ENCODE measurements around the gene UNC13A. TPM values are rescaled to one million over a fixed set of nuclear protein-coding genes. Genes with fewer than 3 reads are reported as not detected.

Gene UNC13A
- total RNA-seq, 1 experiment from 2014 or later: 5.8 TPM

GRCh38 chr19:17615889-17616685, 72.1 kb downstream of the UNC13A start:
- no peak for TF ChIP-seq EZH2 (IDR thresholded peaks at IDR 0.05; ENCODE audit: borderline replicate concordance, low read depth, low read length, poor library complexity, severe bottlenecking)
- TF ChIP-seq, protein P1, sequence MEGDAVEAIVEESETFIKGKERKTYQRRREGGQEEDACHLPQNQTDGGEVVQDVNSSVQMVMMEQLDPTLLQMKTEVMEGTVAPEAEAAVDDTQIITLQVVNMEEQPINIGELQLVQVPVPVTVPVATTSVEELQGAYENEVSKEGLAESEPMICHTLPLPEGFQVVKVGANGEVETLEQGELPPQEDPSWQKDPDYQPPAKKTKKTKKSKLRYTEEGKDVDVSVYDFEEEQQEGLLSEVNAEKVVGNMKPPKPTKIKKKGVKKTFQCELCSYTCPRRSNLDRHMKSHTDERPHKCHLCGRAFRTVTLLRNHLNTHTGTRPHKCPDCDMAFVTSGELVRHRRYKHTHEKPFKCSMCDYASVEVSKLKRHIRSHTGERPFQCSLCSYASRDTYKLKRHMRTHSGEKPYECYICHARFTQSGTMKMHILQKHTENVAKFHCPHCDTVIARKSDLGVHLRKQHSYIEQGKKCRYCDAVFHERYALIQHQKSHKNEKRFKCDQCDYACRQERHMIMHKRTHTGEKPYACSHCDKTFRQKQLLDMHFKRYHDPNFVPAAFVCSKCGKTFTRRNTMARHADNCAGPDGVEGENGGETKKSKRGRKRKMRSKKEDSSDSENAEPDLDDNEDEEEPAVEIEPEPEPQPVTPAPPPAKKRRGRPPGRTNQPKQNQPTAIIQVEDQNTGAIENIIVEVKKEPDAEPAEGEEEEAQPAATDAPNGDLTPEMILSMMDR (conservative IDR thresholded peaks at IDR 0.05; ENCODE audit: low read depth, low read length): no peak
- Histone ChIP-seq H3K27ac (ENCODE audit: low read depth, low read length, poor library complexity, severe bottlenecking) (no peak overlapping the region), H3K4me3 (ENCODE audit: low read depth, low read length, poor library complexity, severe bottlenecking) (no peak overlapping the region), H3K9me3 (ENCODE audit: low read depth, low read length, poor library complexity, severe bottlenecking) (no peaks in the 10 kb centered on the region), H3K4me1 (ENCODE audit: insufficient read depth, low read length, poor library complexity, severe bottlenecking) (no peaks in the 10 kb centered on the region), H3K36me3 (ENCODE audit: insufficient read depth, low read length, poor library complexity, severe bottlenecking) (no peaks in the 10 kb centered on the region), H3K27me3 (replicated peaks; ENCODE audit: insufficient read depth, low read depth, low read length, poor library complexity) (no peaks in the 10 kb centered on the region)
- no TSS peak for BruUV-seq (replicated peaks)
- CTCF ChIA-PET: no interaction called here
- intact Hi-C loops (cut with micrococcal nuclease; ENCODE audit: unreplicated experiment): no loop called here
- POLR2A ChIA-PET (ENCODE audit: low non-redundant PET): no interaction called here
- DNase-seq (ENCODE audit: low spot score): no peak

GRCh38 chr19:17614476-17614875, 73.7 kb downstream of the UNC13A start:
- ChIA-PET POLR2A (ENCODE audit: low non-redundant PET) (interaction anchor here (0.5 kb wide), 1 partner anchor 112 kb away, joined by 3 read pairs; no protein-coding TSS in a partner anchor), CTCF (no interaction called here)
- Histone ChIP-seq H3K36me3 (ENCODE audit: insufficient read depth, low read length, poor library complexity, severe bottlenecking) (no peaks in the 10 kb centered on the region), H3K4me3 (ENCODE audit: low read depth, low read length, poor library complexity, severe bottlenecking) (no peak overlapping the region), H3K4me1 (ENCODE audit: insufficient read depth, low read length, poor library complexity, severe bottlenecking) (no peaks in the 10 kb centered on the region), H3K9me3 (ENCODE audit: low read depth, low read length, poor library complexity, severe bottlenecking) (no peaks in the 10 kb centered on the region), H3K27me3 (replicated peaks; ENCODE audit: insufficient read depth, low read depth, low read length, poor library complexity) (no peaks in the 10 kb centered on the region), H3K27ac (ENCODE audit: low read depth, low read length, poor library complexity, severe bottlenecking) (no peak overlapping the region)
- BruUV-seq (replicated peaks): no TSS peak
- intact Hi-C loops (cut with micrococcal nuclease; ENCODE audit: unreplicated experiment): no loop called here
- DNase-seq (ENCODE audit: low spot score): no peak
- TF ChIP-seq, protein P1 (conservative IDR thresholded peaks at IDR 0.05; ENCODE audit: low read depth, low read length): no peak

DNA sequence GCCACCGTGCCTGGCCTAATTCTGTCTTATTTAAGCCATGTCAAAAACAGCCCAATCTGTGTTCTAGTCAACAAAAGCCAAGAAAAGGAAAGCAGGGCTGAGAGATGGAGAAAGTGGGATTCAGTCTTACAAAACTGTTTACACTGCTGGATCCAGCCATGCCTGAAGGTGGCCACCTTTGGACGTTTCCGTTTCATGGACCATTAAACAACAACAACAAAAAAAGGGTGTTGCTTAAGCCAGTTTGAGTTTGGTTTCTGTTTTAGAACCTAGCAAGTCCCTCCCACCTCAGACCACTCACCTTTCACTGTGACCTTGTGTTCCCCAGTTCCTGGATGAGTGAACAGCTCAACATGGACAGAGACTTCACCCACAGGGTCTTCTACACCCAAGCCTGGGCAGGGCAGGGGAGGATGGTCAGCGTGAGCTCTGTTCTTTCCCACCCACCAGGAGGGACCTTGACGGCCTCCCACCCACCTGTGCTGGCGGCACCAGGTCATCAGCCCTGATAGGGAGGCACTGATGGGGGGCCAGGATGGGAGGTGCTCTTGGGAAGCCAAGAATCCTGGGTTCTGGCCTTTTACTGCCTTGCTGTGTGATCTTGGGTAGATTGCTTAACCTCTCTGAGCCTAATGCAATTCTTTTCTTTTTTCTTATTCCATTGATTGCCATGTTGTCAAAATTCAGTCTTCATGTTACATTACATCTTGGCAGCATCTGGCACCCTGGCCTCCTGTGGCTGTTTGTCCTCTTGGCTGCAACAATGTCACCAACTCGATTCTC, 76.5 kb downstream of the UNC13A start:
- Histone ChIP-seq H3K9me3 (ENCODE audit: low read depth, low read length, poor library complexity, severe bottlenecking) (no peaks in the 10 kb centered on the region), H3K27me3 (replicated peaks; ENCODE audit: insufficient read depth, low read depth, low read length, poor library complexity) (no peaks in the 10 kb centered on the region), H3K27ac (ENCODE audit: low read depth, low read length, poor library complexity, severe bottlenecking) (no peak overlapping the region), H3K4me3 (ENCODE audit: low read depth, low read length, poor library complexity, severe bottlenecking) (no peak overlapping the region), H3K36me3 (ENCODE audit: insufficient read depth, low read length, poor library complexity, severe bottlenecking) (no peaks in the 10 kb centered on the region), H3K4me1 (ENCODE audit: insufficient read depth, low read length, poor library complexity, severe bottlenecking) (no peaks in the 10 kb centered on the region)
- no TSS peak for BruUV-seq (replicated peaks)
- intact Hi-C loops (cut with micrococcal nuclease; ENCODE audit: unreplicated experiment): no loop called here
- CTCF ChIA-PET: interaction anchor here (1.2 kb wide), 1 partner anchor 10 kb away, joined by 3 read pairs; no protein-coding TSS in a partner anchor
- no peak for DNase-seq (ENCODE audit: low spot score)
- POLR2A ChIA-PET (ENCODE audit: low non-redundant PET): no interaction called here
- TF ChIP-seq, protein P1 (conservative IDR thresholded peaks at IDR 0.05; ENCODE audit: low read depth, low read length): no peak
- no peak for TF ChIP-seq EZH2 (IDR thresholded peaks at IDR 0.05; ENCODE audit: borderline replicate concordance, low read depth, low read length, poor library complexity, severe bottlenecking)
